ENCODE results near the gene PALM. TPM values are rescaled to one million over a fixed set of nuclear protein-coding genes. Genes with fewer than 3 reads are reported as not detected.

The PALM gene
- total RNA-seq, 1 donor from 2014 or later: 13.9 TPM

GRCh38 chr19:781800-782184 is 73.1 kb downstream of the PALM start:
- Histone ChIP-seq H3K4me1 (peaks cover 18% of the 10 kb centered on the region), H3K9me3 (ENCODE audit: low read depth) (no peaks in the 10 kb centered on the region), H2AFZ (replicated peaks) (peak overlapping the region; percentile 90), H4K20me1 (ENCODE audit: low read depth) (no peaks in the 10 kb centered on the region), H3F3A (ENCODE audit: low read depth) (peaks cover 26% of the 10 kb centered on the region), H3K9ac (no peak overlapping the region), H3K27me3 (no peaks in the 10 kb centered on the region), H3K4me2 (peak overlapping the region; percentile 62), H3K36me3 (no peaks in the 10 kb centered on the region), H3K4me3 (peak overlapping the region; percentile 24), H3K27ac (peak overlapping the region; percentile 80), H3K79me2 (ENCODE audit: low read depth) (peaks cover 17% of the 10 kb centered on the region)
- H3K36me3 Mint-ChIP-seq: no peaks in the 10 kb centered on the region
- H3K27me3 Mint-ChIP-seq (ENCODE audit: insufficient read depth, low read depth): peaks cover 10% of the 10 kb centered on the region
- H3K4me1 Mint-ChIP-seq: peaks cover 20% of the 10 kb centered on the region
- DNase-seq (ENCODE audit: low spot score): no peak
- no peak overlapping the region for H3K27ac Mint-ChIP-seq
- no peaks in the 10 kb centered on the region for H3K9me3 Mint-ChIP-seq
- TF ChIP-seq, protein P1, sequence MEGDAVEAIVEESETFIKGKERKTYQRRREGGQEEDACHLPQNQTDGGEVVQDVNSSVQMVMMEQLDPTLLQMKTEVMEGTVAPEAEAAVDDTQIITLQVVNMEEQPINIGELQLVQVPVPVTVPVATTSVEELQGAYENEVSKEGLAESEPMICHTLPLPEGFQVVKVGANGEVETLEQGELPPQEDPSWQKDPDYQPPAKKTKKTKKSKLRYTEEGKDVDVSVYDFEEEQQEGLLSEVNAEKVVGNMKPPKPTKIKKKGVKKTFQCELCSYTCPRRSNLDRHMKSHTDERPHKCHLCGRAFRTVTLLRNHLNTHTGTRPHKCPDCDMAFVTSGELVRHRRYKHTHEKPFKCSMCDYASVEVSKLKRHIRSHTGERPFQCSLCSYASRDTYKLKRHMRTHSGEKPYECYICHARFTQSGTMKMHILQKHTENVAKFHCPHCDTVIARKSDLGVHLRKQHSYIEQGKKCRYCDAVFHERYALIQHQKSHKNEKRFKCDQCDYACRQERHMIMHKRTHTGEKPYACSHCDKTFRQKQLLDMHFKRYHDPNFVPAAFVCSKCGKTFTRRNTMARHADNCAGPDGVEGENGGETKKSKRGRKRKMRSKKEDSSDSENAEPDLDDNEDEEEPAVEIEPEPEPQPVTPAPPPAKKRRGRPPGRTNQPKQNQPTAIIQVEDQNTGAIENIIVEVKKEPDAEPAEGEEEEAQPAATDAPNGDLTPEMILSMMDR (IDR thresholded peaks at IDR 0.05): no peak
- TF ChIP-seq EZH2 (IDR thresholded peaks at IDR 0.05) (no peak), EZH2phosphoT487 (IDR thresholded peaks at IDR 0.05) (no peak)
- no peak overlapping the region for H3K4me3 Mint-ChIP-seq

DNA sequence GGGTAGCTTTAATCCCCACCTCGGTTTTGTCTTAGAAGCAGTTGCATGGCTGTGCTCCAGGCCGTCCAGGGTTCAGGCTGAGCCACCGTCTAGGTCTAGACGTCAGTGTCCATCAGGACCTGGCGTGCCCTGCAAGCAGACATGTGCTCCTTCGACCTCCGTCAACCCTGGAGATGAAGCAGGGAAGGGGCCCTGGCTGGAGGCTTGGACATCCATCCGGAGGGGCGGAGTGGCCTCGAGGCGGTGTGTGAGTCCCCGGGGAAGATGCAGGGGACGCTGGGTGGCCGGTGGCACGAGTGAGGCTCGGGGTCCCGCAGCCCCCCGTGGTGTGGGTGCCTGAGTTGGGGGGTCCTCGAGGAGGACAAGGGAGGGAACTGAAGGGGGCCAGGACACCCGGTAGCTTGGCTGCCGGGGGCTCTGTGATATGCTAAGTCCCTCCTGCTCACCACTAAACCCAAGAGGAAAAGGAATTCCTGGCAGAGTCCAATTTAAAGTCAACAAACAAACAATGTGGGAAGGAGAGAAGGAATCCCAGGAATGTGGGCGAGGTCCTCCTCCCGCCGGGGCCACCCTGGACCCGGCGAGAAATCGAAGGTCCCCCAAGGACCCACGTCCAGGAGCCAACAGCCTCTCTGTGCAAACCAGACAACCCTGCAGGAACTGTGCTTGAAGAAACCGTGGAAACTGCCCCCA is 73.6 kb downstream of the PALM start:
- Histone ChIP-seq H3K79me2 (ENCODE audit: low read depth) (peaks cover 17% of the 10 kb centered on the region), H3F3A (ENCODE audit: low read depth) (peaks cover 27% of the 10 kb centered on the region), H4K20me1 (ENCODE audit: low read depth) (no peaks in the 10 kb centered on the region), H3K27me3 (no peaks in the 10 kb centered on the region), H3K9me3 (ENCODE audit: low read depth) (no peaks in the 10 kb centered on the region), H3K9ac (no peak overlapping the region), H3K4me3 (peak overlapping the region; percentile 24), H3K27ac (peak overlapping the region; percentile 80), H3K36me3 (no peaks in the 10 kb centered on the region), H2AFZ (replicated peaks) (peak overlapping the region; percentile 90), H3K4me2 (peak overlapping the region; percentile 62), H3K4me1 (peaks cover 18% of the 10 kb centered on the region)
- TF ChIP-seq EZH2phosphoT487 (IDR thresholded peaks at IDR 0.05) (no peak), EZH2 (IDR thresholded peaks at IDR 0.05) (no peak)
- TF ChIP-seq, protein P1 (IDR thresholded peaks at IDR 0.05): no peak
- Mint-ChIP-seq H3K4me1 (peaks cover 20% of the 10 kb centered on the region), H3K4me3 (no peak overlapping the region), H3K36me3 (no peaks in the 10 kb centered on the region), H3K27me3 (ENCODE audit: insufficient read depth, low read depth) (peaks cover 10% of the 10 kb centered on the region), H3K9me3 (no peaks in the 10 kb centered on the region), H3K27ac (no peak overlapping the region)
- DNase-seq (ENCODE audit: low spot score): peak; percentile 83

GRCh38 chr19:782878-783668 is 74.3 kb downstream of the PALM start:
- H3K9ac ChIP-seq: no peak overlapping the region
- H3K27ac Mint-ChIP-seq: peak overlapping the region; percentile 42
- H4K20me1 ChIP-seq (ENCODE audit: low read depth): no peaks in the 10 kb centered on the region
- no peak for TF ChIP-seq EZH2 (IDR thresholded peaks at IDR 0.05)
- no peak for TF ChIP-seq EZH2phosphoT487 (IDR thresholded peaks at IDR 0.05)
- TF ChIP-seq, protein P1 (IDR thresholded peaks at IDR 0.05): no peak
- no peak overlapping the region for H3K27ac ChIP-seq
- H3K9me3 ChIP-seq (ENCODE audit: low read depth): no peaks in the 10 kb centered on the region
- DNase-seq (ENCODE audit: low spot score): no peak
- H3K4me2 ChIP-seq: peak overlapping the region; percentile 62
- H3K9me3 Mint-ChIP-seq: no peaks in the 10 kb centered on the region
- H3K27me3 Mint-ChIP-seq (ENCODE audit: insufficient read depth, low read depth): peaks cover 7% of the 10 kb centered on the region
- H3K4me3 ChIP-seq: no peak overlapping the region
- no peaks in the 10 kb centered on the region for H3K36me3 ChIP-seq
- H3K4me3 Mint-ChIP-seq: peak overlapping the region; percentile 43
- H3K4me1 ChIP-seq: peaks cover 18% of the 10 kb centered on the region
- H2AFZ ChIP-seq (replicated peaks): peak overlapping the region; percentile 90
- H3F3A ChIP-seq (ENCODE audit: low read depth): peaks cover 33% of the 10 kb centered on the region
- H3K4me1 Mint-ChIP-seq: peaks cover 22% of the 10 kb centered on the region
- no peaks in the 10 kb centered on the region for H3K27me3 ChIP-seq
- H3K36me3 Mint-ChIP-seq: no peaks in the 10 kb centered on the region
- peaks cover 17% of the 10 kb centered on the region for H3K79me2 ChIP-seq (ENCODE audit: low read depth)
